ENCODE results near the gene RRP1B. TPM values are rescaled to one million over a fixed set of nuclear protein-coding genes. Genes with fewer than 3 reads are reported as not detected.
"Not testable (repeated sequence)": the region's sequence is repeated elsewhere in the genome, so short reads cannot be mapped to it uniquely, and the experiment has no call there.

Gene RRP1B
- total and polyA plus RNA-seq, 12 donors: 5.0 to 11.3 (median 8.4) TPM

- WGBS, 2 donors: 85 to 94% methylated on average over 11 of the region's 11 CpGs
- peaks cover 0 to 13% (median 8%) of the 10 kb centered on the region in 9 donors for H3K4me1 ChIP-seq
Measured at GRCh38 chr21:43697758-43698643, 38.6 kb downstream of the RRP1B start.

GRCh38 chr21:43699492-43699777 lies 40.1 kb downstream of the RRP1B start:
- H3K27me3 ChIP-seq; intact Hi-C loops (cut with DNase I); ATAC-seq; DNase-seq; H3K27ac ChIP-seq; H3K9me3 ChIP-seq; H3K4me3 ChIP-seq: not testable (repeated sequence)
- Histone ChIP-seq H3K4me1 (peaks cover 2 to 19% (median 13%) of the 10 kb centered on the region in 9 donors), H3K36me3 (peaks cover 0 to 30% (median 8%) of the 10 kb centered on the region in 9 donors)
- WGBS, 2 donors: 87 to 95% methylated on average over 5 of the region's 5 CpGs

More at GRCh38 chr21:43697758-43698643, 38.6 kb downstream of the RRP1B start:
- Histone ChIP-seq H3K4me3 (no peak overlapping the region), H3K27me3 (no peaks in the 10 kb centered on the region), H3K9me3 (no peaks in the 10 kb centered on the region), H3K36me3 (peaks cover 0 to 45% (median 8%) of the 10 kb centered on the region in 9 donors), H3K27ac (no peak overlapping the region)
- intact Hi-C loops (cut with DNase I): no loop called here
- no peak for DNase-seq
- ATAC-seq: no peak
- no peak for TF ChIP-seq CTCF (IDR thresholded peaks at IDR 0.05)

- H3K4me3 ChIP-seq: no peak overlapping the region
- no peaks in the 10 kb centered on the region for H3K27me3 ChIP-seq
- no peak for DNase-seq
- H3K9me3 ChIP-seq: no peaks in the 10 kb centered on the region
- ATAC-seq: no peak
- H3K27ac ChIP-seq: no peak overlapping the region
- TF ChIP-seq CTCF (IDR thresholded peaks at IDR 0.05): no peak
- intact Hi-C loops (cut with DNase I): loop anchor here in 1 of 10 donors (2.0 kb wide), 1 partner anchor 17 kb away; no protein-coding TSS in a partner anchor
- peaks cover 0 to 24% (median 8%) of the 10 kb centered on the region in 9 donors for H3K36me3 ChIP-seq
- 76 to 80% methylated on average over 13 of the region's 13 CpGs for WGBS, 2 donors
- peaks cover 2 to 19% (median 13%) of the 10 kb centered on the region in 9 donors for H3K4me1 ChIP-seq
Measured at GRCh38 chr21:43699933-43700599, 40.7 kb downstream of the RRP1B start.

GRCh38 chr21:43701936-43702784 lies 42.8 kb downstream of the RRP1B start:
- H3K27ac ChIP-seq: peak overlapping the region; percentile 45 to 84 (median 69)
- WGBS, 2 donors: 64 to 68% methylated on average over 29 of the region's 29 CpGs
- intact Hi-C loops (cut with DNase I): loop anchor here in 1 of 10 donors (2.0 kb wide), 1 partner anchor 15 kb away; no protein-coding TSS in a partner anchor
- TF ChIP-seq CTCF (IDR thresholded peaks at IDR 0.05): no peak
- no peaks in the 10 kb centered on the region for H3K27me3 ChIP-seq
- ATAC-seq (peak in 6 of 8 donors; percentile 20 to 53 (median 32)), DNase-seq (no peak)
- H3K4me1 ChIP-seq: peaks cover 2 to 19% (median 13%) of the 10 kb centered on the region in 9 donors
- H3K4me3 ChIP-seq: peak overlapping the region in 6 of 10 donors; percentile 3 to 35 (median 21)
- no peaks in the 10 kb centered on the region for H3K9me3 ChIP-seq
- peaks cover 0 to 3% (median 0%) of the 10 kb centered on the region in 9 donors for H3K36me3 ChIP-seq
